ENCODE data around the gene SLC16A2.

Gene SLC16A2

GRCh38 chrX:74523870-74524735, 102.8 kb downstream of the SLC16A2 start:
- no peaks in the 10 kb centered on the region for H3F3A ChIP-seq (ENCODE audit: insufficient read depth)
- no peak overlapping the region for H3K27ac ChIP-seq (ENCODE audit: low read depth, low read length)
- H3K36me3 ChIP-seq (ENCODE audit: low read length), result no peaks in the 10 kb centered on the region
- H3K9me2 ChIP-seq (replicated peaks; ENCODE audit: insufficient read depth, low read length), result no peaks in the 10 kb centered on the region
- H3K9me3 ChIP-seq (ENCODE audit: insufficient read depth, low read length), result no peaks in the 10 kb centered on the region
- no peak overlapping the region for H3K4me2 ChIP-seq (ENCODE audit: low read depth, low read length, poor library complexity, severe bottlenecking)
- H3K27me3 ChIP-seq (ENCODE audit: low read length), result no peaks in the 10 kb centered on the region
- H3K4me3 ChIP-seq (ENCODE audit: insufficient read depth, low read length, poor library complexity, severe bottlenecking), result no peak overlapping the region
- no peak overlapping the region for H2AFZ ChIP-seq (ENCODE audit: low read depth, low read length, severe bottlenecking)
- TF ChIP-seq EZH2phosphoT487 (conservative IDR thresholded peaks at IDR 0.05; ENCODE audit: low read length) (no peak), CTCF (IDR thresholded peaks at IDR 0.05; ENCODE audit: insufficient read depth, low read length, poor library complexity, severe bottlenecking) (no peak)
- H4K20me1 ChIP-seq (ENCODE audit: low read depth, low read length), result no peaks in the 10 kb centered on the region
- H3K9ac ChIP-seq (ENCODE audit: low read length), result no peak overlapping the region
- H3K79me2 ChIP-seq (ENCODE audit: insufficient read depth, low read length), result no peaks in the 10 kb centered on the region

- Histone ChIP-seq H3K27ac (ENCODE audit: low read depth, low read length) (no peak overlapping the region), H3K9ac (ENCODE audit: low read length) (no peak overlapping the region), H3K4me3 (ENCODE audit: insufficient read depth, low read length, poor library complexity, severe bottlenecking) (no peak overlapping the region), H3K27me3 (ENCODE audit: low read length) (no peaks in the 10 kb centered on the region), H3K9me2 (replicated peaks; ENCODE audit: insufficient read depth, low read length) (no peaks in the 10 kb centered on the region), H3F3A (ENCODE audit: insufficient read depth) (no peaks in the 10 kb centered on the region), H2AFZ (ENCODE audit: low read depth, low read length, severe bottlenecking) (no peak overlapping the region), H3K79me2 (ENCODE audit: insufficient read depth, low read length) (no peaks in the 10 kb centered on the region), H4K20me1 (ENCODE audit: low read depth, low read length) (no peaks in the 10 kb centered on the region), H3K4me2 (ENCODE audit: low read depth, low read length, poor library complexity, severe bottlenecking) (no peak overlapping the region), H3K9me3 (ENCODE audit: insufficient read depth, low read length) (no peaks in the 10 kb centered on the region), H3K36me3 (ENCODE audit: low read length) (no peaks in the 10 kb centered on the region)
- TF ChIP-seq EZH2phosphoT487 (conservative IDR thresholded peaks at IDR 0.05; ENCODE audit: low read length) (no peak), CTCF (IDR thresholded peaks at IDR 0.05; ENCODE audit: insufficient read depth, low read length, poor library complexity, severe bottlenecking) (no peak)
Measured at GRCh38 chrX:74525116-74525515, 103.8 kb downstream of the SLC16A2 start.

GRCh38 chrX:74526764-74527163, 105.5 kb downstream of the SLC16A2 start:
- no peaks in the 10 kb centered on the region for H3K9me3 ChIP-seq (ENCODE audit: insufficient read depth, low read length)
- TF ChIP-seq EZH2phosphoT487 (conservative IDR thresholded peaks at IDR 0.05; ENCODE audit: low read length) (no peak), CTCF (IDR thresholded peaks at IDR 0.05; ENCODE audit: insufficient read depth, low read length, poor library complexity, severe bottlenecking) (no peak)

More at GRCh38 chrX:74526764-74527163, 105.5 kb downstream of the SLC16A2 start:
- H3K4me2 ChIP-seq (ENCODE audit: low read depth, low read length, poor library complexity, severe bottlenecking), result no peak overlapping the region
- H3K36me3 ChIP-seq (ENCODE audit: low read length), result no peaks in the 10 kb centered on the region
- H4K20me1 ChIP-seq (ENCODE audit: low read depth, low read length), result no peaks in the 10 kb centered on the region
- H3K4me3 ChIP-seq (ENCODE audit: insufficient read depth, low read length, poor library complexity, severe bottlenecking), result no peak overlapping the region
- H3K9ac ChIP-seq (ENCODE audit: low read length), result no peak overlapping the region
- no peak overlapping the region for H2AFZ ChIP-seq (ENCODE audit: low read depth, low read length, severe bottlenecking)
- H3K27ac ChIP-seq (ENCODE audit: low read depth, low read length), result no peak overlapping the region
- H3K79me2 ChIP-seq (ENCODE audit: insufficient read depth, low read length), result no peaks in the 10 kb centered on the region
- H3K27me3 ChIP-seq (ENCODE audit: low read length), result no peaks in the 10 kb centered on the region
- no peaks in the 10 kb centered on the region for H3F3A ChIP-seq (ENCODE audit: insufficient read depth)
- no peaks in the 10 kb centered on the region for H3K9me2 ChIP-seq (replicated peaks; ENCODE audit: insufficient read depth, low read length)
